HCT116 (cell line): ENCODE measurements around the gene FBXL17. TPM values are rescaled to one million over a fixed set of nuclear protein-coding genes. Genes with fewer than 3 reads are reported as not detected.

Experiments used
- ATAC-seq: fragments of 200-7000 bp; cut with Tn5 transposase; 2 replicates; pipeline ENCODE4 v1.9.1; 2020; ENCODE audit warnings: mild to moderate bottlenecking, moderate library complexity
- BruUV-seq: library from RNA; stranded (reverse); fragments of 400-500 nt; replicated peaks from 2 replicates; lab custom pipeline; 2021; lab: Mats Ljungman, UMichigan
- CTCF ChIA-PET: fragments of 300-600 bp; sonication (Branson Sonifier 250); formaldehyde crosslinking; loops from one replicate; lab custom pipeline; 2021; ENCODE audit warnings: antibody characterized with exemption; lab: Charles Lee
- POLR2A ChIA-PET: fragments of 300-600, 350-600 bp; sonication (Branson Sonifier 250); formaldehyde crosslinking; loops from one replicate; lab custom pipeline; 2021; ENCODE audit warnings: antibody characterized with exemption; lab: Charles Lee
- RAD21 ChIA-PET, 2 experiments: fragments of 300-600 bp; sonication (Branson Sonifier 250); formaldehyde crosslinking; loops; one replicate each; lab custom pipeline; 2023; ENCODE audit warnings: low total read pairs in 2 of 2; ENCODE audit not compliant: uncharacterized antibody in 2 of 2, unreplicated experiment in 2 of 2, low non-redundant PET in 1 of 2; lab: Charles Lee
- DNase-seq: peaks from one replicate; pipeline ENCODE4 v3.0.0-alpha.2; 2010; ENCODE audit warnings: low read depth, low spot score
- H2AFZ ChIP-seq: fragments of 200-600 bp; shearing (Covaris generic), sonication (generic); 2 replicates; pipeline ENCODE4 v1.6.1; 2017; ENCODE audit warnings: low read depth, mixed run types, mixed read lengths, antibody characterized with exemption, low read length; ENCODE audit not compliant: poor library complexity, severe bottlenecking
- H3K27ac ChIP-seq: 2 replicates; pipeline ENCODE4 v1.5.1; 2012; ENCODE audit warnings: low read depth, low read length
- H3K27me3 ChIP-seq: fragments of 200-600 bp; sonication (generic); 2 replicates; pipeline ENCODE4 v1.6.1; 2016; ENCODE audit warnings: mixed run types, low read length, mixed read lengths; ENCODE audit not compliant: insufficient read depth
- H3K36me3 ChIP-seq, 2 experiments: fragments of 200-500 bp in 1 of 2; fragments of 200-600 bp in 1 of 2; sonication (Bioruptor generic) in 1 of 2; sonication (generic) in 1 of 2; 2 replicates each; pipeline versions ENCODE4 v1.5.1 to v1.6.1; 2014 to 2016; ENCODE audit warnings: low read length in 2 of 2, inconsistent platforms in 1 of 2, mixed read lengths in 1 of 2, mixed run types in 1 of 2; ENCODE audit not compliant: insufficient read depth in 2 of 2, control insufficient read depth in 1 of 2
- H3K4me1 ChIP-seq, 2 experiments: fragments of 200-600 bp in 1 of 2; sonication (generic) in 1 of 2; 2 replicates each; pipeline versions ENCODE4 v1.5.1 to v1.6.1; 2012 to 2017; ENCODE audit warnings: low read length in 2 of 2, inconsistent platforms in 1 of 2, mild to moderate bottlenecking in 1 of 2, mixed read lengths in 1 of 2, mixed run types in 1 of 2, moderate library complexity in 1 of 2; ENCODE audit not compliant: insufficient read depth in 2 of 2, control insufficient read depth in 1 of 2
- H3K4me2 ChIP-seq: fragments of 200-600 bp; sonication (generic); 2 replicates; pipeline ENCODE4 v1.6.1; 2017; ENCODE audit warnings: mixed run types, low read length, mixed read lengths
- H3K4me3 ChIP-seq, 2 experiments: fragments of 200-600 bp in 1 of 2; sonication (generic) in 1 of 2; replicated peaks in 1 of 2; 2 replicates each; pipeline ENCODE4 v1.5.1; 2011 to 2016; ENCODE audit warnings: low read length in 2 of 2, control low read depth in 1 of 2, low read depth in 1 of 2, mild to moderate bottlenecking in 1 of 2, mixed read lengths in 1 of 2, mixed run types in 1 of 2
- H3K79me2 ChIP-seq: fragments of 200-600 bp; sonication (generic); 2 replicates; pipeline ENCODE4 v1.6.1; 2017; ENCODE audit warnings: mild to moderate bottlenecking, mixed run types, low read length, moderate library complexity, mixed read lengths; ENCODE audit not compliant: insufficient read depth
- H3K9ac ChIP-seq: fragments of 200-600 bp; sonication (generic); 2 replicates; pipeline ENCODE4 v1.6.1; 2016; ENCODE audit warnings: low read length, mixed read lengths
- H3K9me2 ChIP-seq: fragments of 200-600 bp; sonication (generic), shearing (Covaris generic); 2 replicates; pipeline ENCODE4 v1.6.1; 2017; ENCODE audit warnings: mixed run types, mild to moderate bottlenecking, moderate library complexity; ENCODE audit not compliant: insufficient read depth
- H3K9me3 ChIP-seq, 2 experiments: fragments of 200-500 bp in 1 of 2; fragments of 200-600 bp in 1 of 2; sonication (Bioruptor generic) in 1 of 2; sonication (generic) in 1 of 2; 2 replicates each; pipeline ENCODE4 v1.6.1; 2014 to 2017; ENCODE audit warnings: low read length in 2 of 2, mixed read lengths in 2 of 2, inconsistent platforms in 1 of 2, low read depth in 1 of 2, mild to moderate bottlenecking in 1 of 2, mixed run types in 1 of 2, moderate library complexity in 1 of 2; ENCODE audit not compliant: control insufficient read depth in 1 of 2, insufficient read depth in 1 of 2
- H4K20me1 ChIP-seq: fragments of 200-600 bp; sonication (generic), shearing (Covaris generic); 2 replicates; pipeline ENCODE4 v1.6.1; 2017; ENCODE audit warnings: mixed run types, mild to moderate bottlenecking, moderate library complexity; ENCODE audit not compliant: insufficient read depth
- CBX3 ChIP-seq: IDR thresholded peaks from 2 replicates; pipeline ENCODE4 v1.6.1; 2012; ENCODE audit warnings: low read depth
- CEBPB ChIP-seq: IDR thresholded peaks from 2 replicates; pipeline ENCODE4 v1.6.1; 2012; ENCODE audit warnings: low read depth
- CTCF ChIP-seq, 3 experiments: fragments of 200-600 bp in 1 of 3; sonication (generic) in 1 of 3; IDR thresholded peaks in 2 of 3; conservative IDR thresholded peaks in 1 of 3; 2 replicates each; pipeline ENCODE4 v1.5.1; 2012 to 2017; ENCODE audit warnings: low read depth in 2 of 3, low read length in 2 of 3, antibody characterized with exemption in 1 of 3, borderline replicate concordance in 1 of 3, control low read depth in 1 of 3, mild to moderate bottlenecking in 1 of 3, mixed read lengths in 1 of 3, mixed run types in 1 of 3, moderate library complexity in 1 of 3; ENCODE audit not compliant: insufficient read depth in 1 of 3
- EGR1 ChIP-seq: IDR thresholded peaks from 2 replicates; pipeline ENCODE4 v1.6.1; 2012; ENCODE audit warnings: low read depth
- ELF1 ChIP-seq: IDR thresholded peaks from 2 replicates; pipeline ENCODE4 v1.6.1; 2012; ENCODE audit warnings: low read depth, borderline replicate concordance
- EZH2 ChIP-seq: fragments of 200-600 bp; sonication (generic); IDR thresholded peaks from 2 replicates; pipeline ENCODE4 v1.6.1; 2017; ENCODE audit warnings: antibody characterized with exemption, mixed run types
- EZH2phosphoT487 ChIP-seq: fragments of 200-600 bp; IDR thresholded peaks from 2 replicates; pipeline ENCODE4 v1.6.1; 2018; ENCODE audit warnings: antibody characterized with exemption, borderline replicate concordance
- FOSL1 ChIP-seq: IDR thresholded peaks from 2 replicates; pipeline ENCODE4 v1.6.1; 2012; ENCODE audit warnings: low read depth
- POLR2A ChIP-seq: IDR thresholded peaks from 2 replicates; pipeline ENCODE4 v1.7.0; 2011; ENCODE audit warnings: borderline replicate concordance; ENCODE audit not compliant: insufficient read depth, insufficient read length; ENCODE audit errors: extremely low read depth
- POLR2AphosphoS5 ChIP-seq: IDR thresholded peaks from 2 replicates; pipeline ENCODE4 v1.6.1; 2011; ENCODE audit warnings: mild to moderate bottlenecking, low read depth, low read length, moderate library complexity
- RAD21 ChIP-seq: IDR thresholded peaks from 2 replicates; pipeline ENCODE4 v1.6.1; 2012; ENCODE audit warnings: low read depth, mild to moderate bottlenecking
- SIN3A ChIP-seq: IDR thresholded peaks from 2 replicates; pipeline ENCODE4 v1.6.1; 2012; ENCODE audit warnings: low read depth
- SP1 ChIP-seq: IDR thresholded peaks from 2 replicates; pipeline ENCODE4 v1.6.1; 2012; ENCODE audit warnings: low read depth
- TCF7L2 ChIP-seq: IDR thresholded peaks from 2 replicates; pipeline ENCODE4 v1.7.0; 2011; ENCODE audit warnings: borderline replicate concordance, inconsistent platforms; ENCODE audit not compliant: insufficient read depth, insufficient read length; ENCODE audit errors: extremely low read depth
- ZBTB33 ChIP-seq: IDR thresholded peaks from 2 replicates; pipeline ENCODE4 v1.6.1; 2011; ENCODE audit warnings: mild to moderate bottlenecking, low read length, moderate library complexity; ENCODE audit not compliant: insufficient replicate concordance; ENCODE audit errors: extremely low read depth
- ZFX ChIP-seq: fragments of 450-650 bp; IDR thresholded peaks from 2 replicates; pipeline ENCODE4 v1.6.1; 2017
- ZNF274 ChIP-seq: fragments of 200-500 bp; sonication (Bioruptor generic); IDR thresholded peaks from 2 replicates; pipeline ENCODE4 v1.6.1; 2014; ENCODE audit warnings: mild to moderate bottlenecking, low read depth, low read length, inconsistent platforms
- intact Hi-C: fragments of 100-400 bp; cut with micrococcal nuclease; formaldehyde crosslinking; loops from 2 replicates; pipeline ENCODE4 v1.10.0; 2022
- total RNA-seq: library from RNA; stranded (reverse); gene quantifications from one replicate; pipeline ENCODE4 v1.2.1, GENCODE V29; 2021; ENCODE audit not compliant: unreplicated experiment
- TF ChIP-seq, protein P1 (sequence below): IDR thresholded peaks from 2 replicates; pipeline ENCODE4 v1.6.1; 2012
- TF ChIP-seq, protein P2 (sequence below): IDR thresholded peaks from 2 replicates; pipeline ENCODE4 v1.6.1; 2012; ENCODE audit warnings: low read depth

FBXL17 gene
- total RNA-seq, 1 experiment from 2014 or later, result 9.4 TPM

- RAD21 ChIA-PET, result no interaction called here
- H3K9me2 ChIP-seq, result no peaks in the 10 kb centered on the region
- H3K27me3 ChIP-seq, result no peaks in the 10 kb centered on the region
- no peak overlapping the region for H3K27ac ChIP-seq
- CTCF ChIA-PET, result no interaction called here
- no peak for DNase-seq
- intact Hi-C loops, result no loop called here
- no peaks in the 10 kb centered on the region for H3K36me3 ChIP-seq
- no peak overlapping the region for H3K4me3 ChIP-seq
- H3K79me2 ChIP-seq, result no peaks in the 10 kb centered on the region
- H4K20me1 ChIP-seq, result 0 out of 2 replicates have a peak, but pooled peaks cover 4% of the 10 kb centered on the region
- POLR2A ChIA-PET, result no interaction called here
- no peak overlapping the region for H2AFZ ChIP-seq
- H3K4me1 ChIP-seq, result no peaks in the 10 kb centered on the region
- TF ChIP-seq CEBPB (no peak), SP1 (no peak), SIN3A (no peak), ZNF274 (no peak), ELF1 (no peak), EZH2 (no peak), EZH2phosphoT487 (no peak), POLR2AphosphoS5 (no peak), TCF7L2 (no peak), CTCF (IDR thresholded peaks at IDR 0.05 in 2 of 3, conservative IDR thresholded peaks at IDR 0.05 in 1 of 3; ENCODE audit: borderline replicate concordance in 1 of 3, insufficient read depth in 1 of 3, low read depth in 2 of 3, low read length in 2 of 3) (no peak), EGR1 (no peak), CBX3 (no peak), RAD21 (no peak), FOSL1 (no peak), POLR2A (no peak), ZFX (no peak), ZBTB33 (no peak)
- TF ChIP-seq, protein P1, sequence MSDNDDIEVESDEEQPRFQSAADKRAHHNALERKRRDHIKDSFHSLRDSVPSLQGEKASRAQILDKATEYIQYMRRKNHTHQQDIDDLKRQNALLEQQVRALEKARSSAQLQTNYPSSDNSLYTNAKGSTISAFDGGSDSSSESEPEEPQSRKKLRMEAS, result no peak
- TF ChIP-seq, protein P2, sequence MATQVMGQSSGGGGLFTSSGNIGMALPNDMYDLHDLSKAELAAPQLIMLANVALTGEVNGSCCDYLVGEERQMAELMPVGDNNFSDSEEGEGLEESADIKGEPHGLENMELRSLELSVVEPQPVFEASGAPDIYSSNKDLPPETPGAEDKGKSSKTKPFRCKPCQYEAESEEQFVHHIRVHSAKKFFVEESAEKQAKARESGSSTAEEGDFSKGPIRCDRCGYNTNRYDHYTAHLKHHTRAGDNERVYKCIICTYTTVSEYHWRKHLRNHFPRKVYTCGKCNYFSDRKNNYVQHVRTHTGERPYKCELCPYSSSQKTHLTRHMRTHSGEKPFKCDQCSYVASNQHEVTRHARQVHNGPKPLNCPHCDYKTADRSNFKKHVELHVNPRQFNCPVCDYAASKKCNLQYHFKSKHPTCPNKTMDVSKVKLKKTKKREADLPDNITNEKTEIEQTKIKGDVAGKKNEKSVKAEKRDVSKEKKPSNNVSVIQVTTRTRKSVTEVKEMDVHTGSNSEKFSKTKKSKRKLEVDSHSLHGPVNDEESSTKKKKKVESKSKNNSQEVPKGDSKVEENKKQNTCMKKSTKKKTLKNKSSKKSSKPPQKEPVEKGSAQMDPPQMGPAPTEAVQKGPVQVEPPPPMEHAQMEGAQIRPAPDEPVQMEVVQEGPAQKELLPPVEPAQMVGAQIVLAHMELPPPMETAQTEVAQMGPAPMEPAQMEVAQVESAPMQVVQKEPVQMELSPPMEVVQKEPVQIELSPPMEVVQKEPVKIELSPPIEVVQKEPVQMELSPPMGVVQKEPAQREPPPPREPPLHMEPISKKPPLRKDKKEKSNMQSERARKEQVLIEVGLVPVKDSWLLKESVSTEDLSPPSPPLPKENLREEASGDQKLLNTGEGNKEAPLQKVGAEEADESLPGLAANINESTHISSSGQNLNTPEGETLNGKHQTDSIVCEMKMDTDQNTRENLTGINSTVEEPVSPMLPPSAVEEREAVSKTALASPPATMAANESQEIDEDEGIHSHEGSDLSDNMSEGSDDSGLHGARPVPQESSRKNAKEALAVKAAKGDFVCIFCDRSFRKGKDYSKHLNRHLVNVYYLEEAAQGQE, result no peak
- no peak overlapping the region for H3K9ac ChIP-seq
- no peaks in the 10 kb centered on the region for H3K9me3 ChIP-seq
- no TSS peak for BruUV-seq
- H3K4me2 ChIP-seq, result no peak overlapping the region
- no peak for ATAC-seq
These were observed 41.8 kb downstream of the FBXL17 start for GRCh38 chr5:108340131-108340530.
